Neural progenitor cell (in vitro differentiated cells): ENCODE data around the gene CHAF1A.

Experiments used
- EZH2 ChIP-seq: fragments of 200-600 bp; sonication (generic); IDR thresholded peaks from 2 replicates; pipeline ENCODE4 v1.6.1; 2017; ENCODE audit warnings: antibody characterized with exemption, mild to moderate bottlenecking, moderate library complexity
- EZH2phosphoT487 ChIP-seq: fragments of 200-600 bp; sonication (generic); IDR thresholded peaks from 2 replicates; pipeline ENCODE4 v1.6.1; 2017; ENCODE audit warnings: antibody characterized with exemption
- TF ChIP-seq, protein P1 (sequence below): fragments of 200-600 bp; sonication (generic); IDR thresholded peaks from 2 replicates; pipeline ENCODE4 v1.5.1; 2017; ENCODE audit warnings: antibody characterized with exemption, mild to moderate bottlenecking

DNA sequence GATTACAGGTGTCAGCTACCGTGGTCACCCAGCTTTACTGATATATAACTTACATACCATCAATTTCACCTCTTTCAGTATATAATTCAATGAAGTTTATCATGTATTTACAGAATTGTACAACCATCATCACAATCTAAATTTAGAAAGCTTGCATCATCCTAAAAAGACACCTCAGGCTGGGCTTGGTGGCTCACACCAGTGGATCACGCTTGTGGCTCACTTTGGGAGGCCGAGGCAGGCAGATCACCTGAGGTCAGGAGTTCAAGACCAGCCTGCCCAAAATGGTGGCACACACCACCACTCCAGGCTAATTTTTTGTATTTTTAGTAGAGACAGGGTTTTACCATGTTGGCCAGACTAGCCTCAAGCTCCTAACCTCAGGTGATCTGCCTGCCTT lies 65.4 kb downstream of the CHAF1A start:
- no peak for TF ChIP-seq EZH2
- TF ChIP-seq, protein P1, sequence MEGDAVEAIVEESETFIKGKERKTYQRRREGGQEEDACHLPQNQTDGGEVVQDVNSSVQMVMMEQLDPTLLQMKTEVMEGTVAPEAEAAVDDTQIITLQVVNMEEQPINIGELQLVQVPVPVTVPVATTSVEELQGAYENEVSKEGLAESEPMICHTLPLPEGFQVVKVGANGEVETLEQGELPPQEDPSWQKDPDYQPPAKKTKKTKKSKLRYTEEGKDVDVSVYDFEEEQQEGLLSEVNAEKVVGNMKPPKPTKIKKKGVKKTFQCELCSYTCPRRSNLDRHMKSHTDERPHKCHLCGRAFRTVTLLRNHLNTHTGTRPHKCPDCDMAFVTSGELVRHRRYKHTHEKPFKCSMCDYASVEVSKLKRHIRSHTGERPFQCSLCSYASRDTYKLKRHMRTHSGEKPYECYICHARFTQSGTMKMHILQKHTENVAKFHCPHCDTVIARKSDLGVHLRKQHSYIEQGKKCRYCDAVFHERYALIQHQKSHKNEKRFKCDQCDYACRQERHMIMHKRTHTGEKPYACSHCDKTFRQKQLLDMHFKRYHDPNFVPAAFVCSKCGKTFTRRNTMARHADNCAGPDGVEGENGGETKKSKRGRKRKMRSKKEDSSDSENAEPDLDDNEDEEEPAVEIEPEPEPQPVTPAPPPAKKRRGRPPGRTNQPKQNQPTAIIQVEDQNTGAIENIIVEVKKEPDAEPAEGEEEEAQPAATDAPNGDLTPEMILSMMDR, result no peak
- no peak for TF ChIP-seq EZH2phosphoT487
